ENCODE results near the gene PER2. TPM values are rescaled to one million over a fixed set of nuclear protein-coding genes. Genes with fewer than 3 reads are reported as not detected.

Gene PER2
- total RNA-seq, 2 experiments from 2014 or later, result 8.4 to 18.6 TPM

DNA sequence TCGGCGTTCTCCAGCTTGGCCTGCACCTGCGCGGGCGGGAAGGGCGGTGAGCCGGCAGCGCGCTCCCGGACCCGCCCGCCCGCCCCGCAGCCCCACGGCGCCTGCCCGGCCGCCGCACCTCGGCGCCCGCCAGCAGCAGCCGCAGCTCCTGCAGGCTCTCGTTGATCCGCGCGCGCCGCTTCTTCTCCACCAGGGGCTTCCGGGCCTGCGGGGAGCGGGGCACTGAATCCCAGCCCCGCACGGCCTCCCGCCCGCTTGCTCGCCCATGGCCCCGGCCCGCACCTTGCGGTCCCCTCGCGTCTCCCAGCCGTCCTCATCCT is 48.9 kb downstream of the PER2 start:
- peak overlapping the region; percentile 59; the same call in 1 of the 2 replicates for H2AFZ ChIP-seq (ENCODE audit: low read length)
- H3K27ac ChIP-seq (ENCODE audit: low read depth, low read length, poor library complexity, severe bottlenecking), result no peak overlapping the region
- H3K36me3 ChIP-seq (ENCODE audit: insufficient read depth, low read length), result peaks cover 3% of the 10 kb centered on the region; the same call in 1 of the 2 replicates
- DNase-seq (ENCODE audit: low spot score), result no peak
- peak overlapping the region; percentile 72 for H3K4me3 ChIP-seq (ENCODE audit: low read depth, low read length, poor library complexity, severe bottlenecking)
- H3K79me2 ChIP-seq (ENCODE audit: insufficient read depth, low read depth, low read length), result no peaks in the 10 kb centered on the region
- H4K20me1 ChIP-seq (ENCODE audit: insufficient read depth, low read length), result no peaks in the 10 kb centered on the region
- H3K4me1 ChIP-seq (ENCODE audit: insufficient read depth, low read length, poor library complexity, severe bottlenecking), result peaks cover 8% of the 10 kb centered on the region
- BruUV-seq (replicated peaks), result no TSS peak
- no peaks in the 10 kb centered on the region for H3K9me3 ChIP-seq (ENCODE audit: low read length)
- H3K4me2 ChIP-seq (ENCODE audit: low read length), result peak overlapping the region; percentile 73
- no peaks in the 10 kb centered on the region for H3K9me2 ChIP-seq (ENCODE audit: insufficient read depth, low read length)
- no peak for TF ChIP-seq EZH2phosphoT487 (IDR thresholded peaks at IDR 0.05; ENCODE audit: borderline replicate concordance, low read depth, low read length)
- TF ChIP-seq, protein P1, sequence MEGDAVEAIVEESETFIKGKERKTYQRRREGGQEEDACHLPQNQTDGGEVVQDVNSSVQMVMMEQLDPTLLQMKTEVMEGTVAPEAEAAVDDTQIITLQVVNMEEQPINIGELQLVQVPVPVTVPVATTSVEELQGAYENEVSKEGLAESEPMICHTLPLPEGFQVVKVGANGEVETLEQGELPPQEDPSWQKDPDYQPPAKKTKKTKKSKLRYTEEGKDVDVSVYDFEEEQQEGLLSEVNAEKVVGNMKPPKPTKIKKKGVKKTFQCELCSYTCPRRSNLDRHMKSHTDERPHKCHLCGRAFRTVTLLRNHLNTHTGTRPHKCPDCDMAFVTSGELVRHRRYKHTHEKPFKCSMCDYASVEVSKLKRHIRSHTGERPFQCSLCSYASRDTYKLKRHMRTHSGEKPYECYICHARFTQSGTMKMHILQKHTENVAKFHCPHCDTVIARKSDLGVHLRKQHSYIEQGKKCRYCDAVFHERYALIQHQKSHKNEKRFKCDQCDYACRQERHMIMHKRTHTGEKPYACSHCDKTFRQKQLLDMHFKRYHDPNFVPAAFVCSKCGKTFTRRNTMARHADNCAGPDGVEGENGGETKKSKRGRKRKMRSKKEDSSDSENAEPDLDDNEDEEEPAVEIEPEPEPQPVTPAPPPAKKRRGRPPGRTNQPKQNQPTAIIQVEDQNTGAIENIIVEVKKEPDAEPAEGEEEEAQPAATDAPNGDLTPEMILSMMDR (conservative IDR thresholded peaks at IDR 0.05; ENCODE audit: low read length), result no peak
- CTCF ChIA-PET (ENCODE audit: unreplicated experiment), result no interaction called here
- POLR2A ChIA-PET, result interaction anchor here (1.3 kb wide), 1 partner anchor 131 kb away, joined by 3 read pairs; no protein-coding TSS in a partner anchor
- intact Hi-C loops (cut with micrococcal nuclease; ENCODE audit: unreplicated experiment), result no loop called here

DNA sequence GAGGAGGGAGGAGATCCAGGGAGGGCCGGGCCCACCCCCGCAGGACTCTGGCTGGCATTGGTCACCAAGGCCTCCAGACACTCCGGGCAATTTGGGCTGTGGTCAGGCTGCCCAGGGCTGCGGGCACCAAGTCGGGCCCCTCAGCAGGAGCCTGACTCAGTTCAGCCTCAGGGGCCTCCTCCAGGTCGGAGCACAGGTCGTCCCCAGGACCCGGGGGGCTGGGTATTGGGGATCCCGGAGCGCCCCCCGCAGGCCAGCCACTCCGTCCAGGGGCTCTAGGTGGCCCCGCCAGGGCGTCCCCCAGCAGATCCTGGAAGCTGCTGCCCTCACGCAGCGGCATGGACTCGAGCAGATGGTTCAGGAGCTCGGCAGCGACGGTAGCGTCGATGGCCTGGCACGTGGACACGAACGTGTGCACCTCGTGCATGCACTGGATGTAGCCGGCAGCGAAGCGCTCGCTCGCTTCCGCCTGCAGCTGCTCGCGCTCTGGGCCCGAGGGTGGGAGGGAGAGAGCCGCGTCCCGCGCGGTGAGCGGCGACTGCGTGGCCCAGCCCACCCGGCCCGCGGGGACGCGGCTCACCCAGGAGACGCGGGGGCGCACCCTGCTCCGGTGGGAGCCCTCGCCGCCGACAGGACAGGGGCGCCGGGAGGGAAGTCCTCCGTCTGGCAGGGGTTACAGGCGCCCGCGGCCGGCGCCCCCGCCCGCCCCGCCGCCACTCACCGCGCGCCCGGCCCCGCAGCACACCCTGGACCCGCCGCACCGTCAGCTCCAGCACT is 49.5 kb downstream of the PER2 start:
- Histone ChIP-seq H3K4me2 (ENCODE audit: low read length) (peak overlapping the region; percentile 19; the same call in 1 of the 2 replicates), H3K79me2 (ENCODE audit: insufficient read depth, low read depth, low read length) (no peaks in the 10 kb centered on the region), H3K9me2 (ENCODE audit: insufficient read depth, low read length) (no peaks in the 10 kb centered on the region), H3K27ac (ENCODE audit: low read depth, low read length, poor library complexity, severe bottlenecking) (no peak overlapping the region), H3K9me3 (ENCODE audit: low read length) (no peaks in the 10 kb centered on the region), H4K20me1 (ENCODE audit: insufficient read depth, low read length) (no peaks in the 10 kb centered on the region), H3K4me3 (ENCODE audit: low read depth, low read length, poor library complexity, severe bottlenecking) (peak overlapping the region; percentile 3), H2AFZ (ENCODE audit: low read length) (no peak overlapping the region), H3K4me1 (ENCODE audit: insufficient read depth, low read length, poor library complexity, severe bottlenecking) (peaks cover 10% of the 10 kb centered on the region), H3K36me3 (ENCODE audit: insufficient read depth, low read length) (no peaks in the 10 kb centered on the region)
- no peak for DNase-seq (ENCODE audit: low spot score)
- CTCF ChIA-PET (ENCODE audit: unreplicated experiment), result no interaction called here
- BruUV-seq (replicated peaks), result no TSS peak
- intact Hi-C loops (cut with micrococcal nuclease; ENCODE audit: unreplicated experiment), result no loop called here
- TF ChIP-seq, protein P1 (conservative IDR thresholded peaks at IDR 0.05; ENCODE audit: low read length), result 0 out of 2 replicates have a peak, but pooled peaks have one; percentile 33
- no peak for TF ChIP-seq EZH2phosphoT487 (IDR thresholded peaks at IDR 0.05; ENCODE audit: borderline replicate concordance, low read depth, low read length)
- POLR2A ChIA-PET, result no interaction called here

DNA sequence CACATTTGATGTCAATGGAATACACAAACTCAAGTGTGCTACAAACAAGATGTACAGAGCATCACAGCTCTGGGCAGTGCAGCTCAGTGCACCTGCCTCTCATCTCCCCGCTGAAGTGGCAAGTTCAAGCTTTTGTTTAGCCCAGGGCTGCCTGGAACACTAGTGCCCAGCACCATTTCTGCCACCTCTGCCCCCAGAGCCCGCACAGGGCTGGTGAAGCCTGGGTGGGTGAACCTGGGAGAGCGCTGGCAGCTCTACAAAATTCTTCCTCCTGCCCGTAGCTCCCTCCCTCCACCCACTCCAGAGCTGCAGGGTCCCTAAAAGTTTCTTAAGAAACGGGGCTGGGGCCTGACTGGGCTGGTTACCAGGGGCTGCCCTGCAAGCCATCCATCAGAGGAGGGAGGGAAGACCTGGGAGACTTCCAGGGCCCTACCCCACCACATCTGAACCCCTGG is 50.1 kb downstream of the PER2 start:
- H3K79me2 ChIP-seq (ENCODE audit: insufficient read depth, low read depth, low read length), result no peaks in the 10 kb centered on the region
- no peak overlapping the region for H2AFZ ChIP-seq (ENCODE audit: low read length)
- no peak for DNase-seq (ENCODE audit: low spot score)
- TF ChIP-seq, protein P1 (conservative IDR thresholded peaks at IDR 0.05; ENCODE audit: low read length), result no peak
- no peak for TF ChIP-seq EZH2phosphoT487 (IDR thresholded peaks at IDR 0.05; ENCODE audit: borderline replicate concordance, low read depth, low read length)
- peaks cover 10% of the 10 kb centered on the region for H3K4me1 ChIP-seq (ENCODE audit: insufficient read depth, low read length, poor library complexity, severe bottlenecking)
- intact Hi-C loops (cut with micrococcal nuclease; ENCODE audit: unreplicated experiment), result no loop called here
- H3K9me2 ChIP-seq (ENCODE audit: insufficient read depth, low read length), result no peaks in the 10 kb centered on the region
- ChIA-PET CTCF (ENCODE audit: unreplicated experiment) (no interaction called here), POLR2A (interaction anchor here (0.6 kb wide), 1 partner anchor 498 kb away, joined by 5 read pairs; no protein-coding TSS in a partner anchor)
- no peak overlapping the region for H3K27ac ChIP-seq (ENCODE audit: low read depth, low read length, poor library complexity, severe bottlenecking)
- H3K9me3 ChIP-seq (ENCODE audit: low read length), result no peaks in the 10 kb centered on the region
- no peak overlapping the region for H3K4me3 ChIP-seq (ENCODE audit: low read depth, low read length, poor library complexity, severe bottlenecking)
- no peaks in the 10 kb centered on the region for H4K20me1 ChIP-seq (ENCODE audit: insufficient read depth, low read length)
- no peak overlapping the region; the same call in 1 of the 2 replicates for H3K4me2 ChIP-seq (ENCODE audit: low read length)
- H3K36me3 ChIP-seq (ENCODE audit: insufficient read depth, low read length), result no peaks in the 10 kb centered on the region
- BruUV-seq (replicated peaks), result no TSS peak
